A673 (cell line): ENCODE results near the gene CCDC7.

Experiments
- EZH2 ChIP-seq: fragments of 200-600 bp; sonication (generic); IDR thresholded peaks from 2 replicates; pipeline ENCODE4 v1.6.1; 2017; ENCODE audit warnings: borderline replicate concordance, low read depth, mild to moderate bottlenecking, mixed read lengths, antibody characterized with exemption, low read length; ENCODE audit not compliant: poor library complexity, severe bottlenecking
- TF ChIP-seq, protein P1 (sequence below): fragments of 300-800, 200-600 bp; sonication (generic); conservative IDR thresholded peaks from 2 replicates; pipeline ENCODE4 v1.5.1; 2017; ENCODE audit warnings: low read depth, mild to moderate bottlenecking, antibody characterized with exemption, low read length, moderate library complexity, mixed read lengths

DNA sequence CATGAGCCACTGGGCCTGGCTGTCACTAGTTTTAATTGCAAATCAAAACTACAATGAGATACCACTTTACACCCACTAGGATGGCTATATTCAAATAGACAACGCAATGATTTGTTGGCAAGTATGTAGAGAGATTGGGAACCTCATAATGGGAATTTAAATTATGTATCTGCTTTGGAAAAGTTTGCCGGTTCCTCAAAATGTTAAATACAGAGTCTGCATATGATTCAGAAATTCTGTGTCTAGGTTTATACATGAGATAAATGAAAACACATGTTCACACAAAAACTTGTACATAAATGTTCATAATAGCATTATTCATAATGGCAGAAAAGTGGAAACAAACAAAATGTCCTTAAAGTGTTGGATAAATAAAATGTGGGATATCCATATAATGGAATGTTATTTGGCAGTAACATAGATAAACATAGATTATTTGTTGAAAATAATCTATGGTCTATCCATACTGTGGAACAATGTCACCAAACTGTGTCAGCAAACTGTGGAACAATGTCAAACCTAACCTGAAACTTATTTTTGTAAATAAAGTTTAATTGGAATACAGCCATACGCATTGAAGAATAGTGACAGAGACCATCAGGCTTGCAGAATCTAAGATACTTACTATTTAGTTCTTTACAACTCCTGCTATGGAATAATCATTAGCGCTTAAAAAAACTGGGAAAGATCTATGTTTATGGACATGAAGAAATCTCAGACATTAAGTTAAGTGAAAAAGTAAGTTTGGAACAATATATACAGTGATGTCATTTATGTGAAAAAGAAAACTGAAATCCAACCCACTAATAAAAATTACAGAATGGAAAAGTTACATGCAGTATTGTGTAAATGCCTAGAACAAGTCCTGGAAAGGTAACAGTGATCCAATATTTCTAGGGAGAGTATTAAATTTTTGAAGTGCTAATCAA, 70.9 kb downstream of the CCDC7 start:
- TF ChIP-seq, protein P1, sequence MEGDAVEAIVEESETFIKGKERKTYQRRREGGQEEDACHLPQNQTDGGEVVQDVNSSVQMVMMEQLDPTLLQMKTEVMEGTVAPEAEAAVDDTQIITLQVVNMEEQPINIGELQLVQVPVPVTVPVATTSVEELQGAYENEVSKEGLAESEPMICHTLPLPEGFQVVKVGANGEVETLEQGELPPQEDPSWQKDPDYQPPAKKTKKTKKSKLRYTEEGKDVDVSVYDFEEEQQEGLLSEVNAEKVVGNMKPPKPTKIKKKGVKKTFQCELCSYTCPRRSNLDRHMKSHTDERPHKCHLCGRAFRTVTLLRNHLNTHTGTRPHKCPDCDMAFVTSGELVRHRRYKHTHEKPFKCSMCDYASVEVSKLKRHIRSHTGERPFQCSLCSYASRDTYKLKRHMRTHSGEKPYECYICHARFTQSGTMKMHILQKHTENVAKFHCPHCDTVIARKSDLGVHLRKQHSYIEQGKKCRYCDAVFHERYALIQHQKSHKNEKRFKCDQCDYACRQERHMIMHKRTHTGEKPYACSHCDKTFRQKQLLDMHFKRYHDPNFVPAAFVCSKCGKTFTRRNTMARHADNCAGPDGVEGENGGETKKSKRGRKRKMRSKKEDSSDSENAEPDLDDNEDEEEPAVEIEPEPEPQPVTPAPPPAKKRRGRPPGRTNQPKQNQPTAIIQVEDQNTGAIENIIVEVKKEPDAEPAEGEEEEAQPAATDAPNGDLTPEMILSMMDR, result no peak
- no peak for TF ChIP-seq EZH2
